Liver (tissue), 9 donors: ENCODE data around the gene EDEM1. TPM values are rescaled to one million over a fixed set of nuclear protein-coding genes. Genes with fewer than 3 reads are reported as not detected.

Experiments used
- DNase-seq: peaks from one replicate; pipeline ENCODE4 v3.0.0-alpha.2; 2017; ENCODE audit warnings: low spot score
- H3K27ac ChIP-seq, 2 donors: one replicate each; pipeline ENCODE4 v1.7.0; 2013; ENCODE audit warnings: inconsistent platforms in 2 of 2, low read length in 2 of 2, control low read depth in 1 of 2, low read depth in 1 of 2, mild to moderate bottlenecking in 1 of 2
- H3K27me3 ChIP-seq, 4 donors: one replicate each; pipeline versions ENCODE4 v1.6.1 to v1.7.0; 2013; ENCODE audit warnings: low read length in 3 of 4, inconsistent platforms in 1 of 4, mild to moderate bottlenecking in 1 of 4, moderate library complexity in 1 of 4; ENCODE audit not compliant: control insufficient read depth in 4 of 4, insufficient read depth in 4 of 4
- H3K36me3 ChIP-seq, 4 donors: one replicate each; pipeline versions ENCODE4 v1.6.1 to v1.7.0; 2013; ENCODE audit warnings: low read length in 3 of 4, mild to moderate bottlenecking in 3 of 4, low read depth in 1 of 4, moderate library complexity in 1 of 4; ENCODE audit not compliant: control insufficient read depth in 4 of 4, insufficient read depth in 3 of 4
- H3K4me1 ChIP-seq, 4 donors: one replicate each; pipeline versions ENCODE4 v1.6.1 to v1.7.0; 2013; ENCODE audit warnings: low read length in 3 of 4, mild to moderate bottlenecking in 3 of 4, moderate library complexity in 1 of 4; ENCODE audit not compliant: control insufficient read depth in 4 of 4, insufficient read depth in 4 of 4
- H3K4me3 ChIP-seq, 3 donors: one replicate each; pipeline versions ENCODE4 v1.6.1 to v1.7.0; 2013; ENCODE audit warnings: low read length in 3 of 3, control low read depth in 1 of 3, low read depth in 1 of 3, mild to moderate bottlenecking in 1 of 3
- H3K9ac ChIP-seq, 2 donors: one replicate each; pipeline ENCODE4 v1.7.0; 2013; ENCODE audit warnings: low read length in 2 of 2, mild to moderate bottlenecking in 2 of 2, moderate library complexity in 2 of 2, control low read depth in 1 of 2, low read depth in 1 of 2
- H3K9me3 ChIP-seq, 4 donors: one replicate each; pipeline versions ENCODE4 v1.6.1 to v1.7.0; 2013; ENCODE audit warnings: low read length in 3 of 4; ENCODE audit not compliant: control insufficient read depth in 4 of 4
- ATF3 ChIP-seq: IDR thresholded peaks from 2 replicates; pipeline ENCODE4 v1.6.1; 2016; ENCODE audit warnings: antibody characterized with exemption
- CTCF ChIP-seq: fragments of 150-350 bp; IDR thresholded peaks from 2 replicates; pipeline ENCODE4 v1.5.1; 2017; ENCODE audit warnings: improper control_type of control experiment, low read depth, low read length; ENCODE audit not compliant: missing input control
- EGR1 ChIP-seq, 2 donors: IDR thresholded peaks; 2 replicates each; pipeline ENCODE4 v1.6.1; 2016 to 2018; ENCODE audit warnings: antibody characterized with exemption in 2 of 2, low read depth in 2 of 2
- FOXA1 ChIP-seq: IDR thresholded peaks from 2 replicates; pipeline ENCODE4 v1.6.1; 2016; ENCODE audit warnings: antibody characterized with exemption
- GABPA ChIP-seq, 2 donors: IDR thresholded peaks in 1 of 2; conservative IDR thresholded peaks in 1 of 2; 2 replicates each; pipeline ENCODE4 v1.6.1; 2016; ENCODE audit warnings: antibody characterized with exemption in 2 of 2, mild to moderate bottlenecking in 1 of 2, moderate library complexity in 1 of 2
- HNF4A ChIP-seq, 2 donors: conservative IDR thresholded peaks; 2 replicates each; pipeline ENCODE4 v1.6.1; 2016; ENCODE audit warnings: antibody characterized with exemption in 2 of 2, mild to moderate bottlenecking in 2 of 2
- HNF4G ChIP-seq: IDR thresholded peaks from 2 replicates; pipeline ENCODE4 v1.6.1; 2016; ENCODE audit warnings: antibody characterized with exemption
- JUND ChIP-seq, 2 donors: IDR thresholded peaks; 2 replicates each; pipeline ENCODE4 v1.6.1; 2016; ENCODE audit warnings: antibody characterized with exemption in 2 of 2
- MAX ChIP-seq: IDR thresholded peaks from 2 replicates; pipeline ENCODE4 v1.6.1; 2016; ENCODE audit warnings: antibody characterized with exemption
- NR2F2 ChIP-seq: IDR thresholded peaks from 2 replicates; pipeline ENCODE4 v1.6.1; 2016; ENCODE audit warnings: antibody characterized with exemption
- RAD21 ChIP-seq, 2 donors: IDR thresholded peaks; 2 replicates each; pipeline ENCODE4 v1.6.1; 2016; ENCODE audit warnings: antibody characterized with exemption in 2 of 2, mild to moderate bottlenecking in 2 of 2
- REST ChIP-seq: IDR thresholded peaks from 2 replicates; pipeline ENCODE4 v1.6.1; 2016; ENCODE audit warnings: antibody characterized with exemption, mild to moderate bottlenecking
- RXRA ChIP-seq, 2 donors: IDR thresholded peaks; 2 replicates each; pipeline ENCODE4 v1.6.1; 2017 to 2018; ENCODE audit warnings: antibody characterized with exemption in 2 of 2, mild to moderate bottlenecking in 1 of 2
- SP1 ChIP-seq: IDR thresholded peaks from 2 replicates; pipeline ENCODE4 v1.6.1; 2018; ENCODE audit warnings: antibody characterized with exemption, mild to moderate bottlenecking
- YY1 ChIP-seq: IDR thresholded peaks from 2 replicates; pipeline ENCODE4 v1.6.1; 2016; ENCODE audit warnings: antibody characterized with exemption, mild to moderate bottlenecking
- WGBS: extraction: QIAGEN DNeasy Blood & Tissue Kit; methylation state at CpG from one replicate; pipeline ENCODE4 v1.1.7; 2013; 5-methylcytosine and 5-hydroxymethylcytosine counted together
- polyA plus RNA-seq, 2 donors: library from polyadenylated mRNA; stranded (reverse) in 1 of 2; unstranded in 1 of 2; fragments of 200-250 nt in 1 of 2; fragments of >200 nt in 1 of 2; fragmentation: Nextera tagmentation in 1 of 2; extraction: Ambion mirVana in 1 of 2; gene quantifications; one replicate each; pipeline versions ENCODE4 v1.2.1 to v1.2.3, GENCODE V29; 2013 to 2015
- total RNA-seq, 2 donors: library from RNA; depleted of rRNA; stranded (reverse); fragments of >200 nt; gene quantifications; one replicate each; pipeline ENCODE4 v1.2.3, GENCODE V29; 2014
- donor health status: healthy.
- donor health status: healthy.
- donor health status: healthy.
- donor health status: healthy.
- donor health status: healthy.

The EDEM1 gene
- total and polyA plus RNA-seq, 4 donors: 20.4 to 97.5 (median 32.9) TPM

- DNase-seq: no peak
- Histone ChIP-seq H3K27ac (no peak overlapping the region), H3K4me3 (no peak overlapping the region), H3K9ac (no peak overlapping the region), H3K4me1 (peaks cover 0 to 6% (median 0%) of the 10 kb centered on the region in 4 donors), H3K36me3 (no peaks in the 10 kb centered on the region), H3K27me3 (no peaks in the 10 kb centered on the region), H3K9me3 (no peaks in the 10 kb centered on the region)
- no peak for TF ChIP-seq SP1
- 93% methylated on average over 4 of the region's 4 CpGs for WGBS
Measured at GRCh38 chr3:5165698-5166097, 21.8 kb upstream of the EDEM1 start.

- Histone ChIP-seq H3K27me3 (no peaks in the 10 kb centered on the region), H3K4me1 (peaks cover 0 to 3% (median 2%) of the 10 kb centered on the region in 4 donors), H3K36me3 (no peaks in the 10 kb centered on the region), H3K4me3 (no peak overlapping the region), H3K9ac (no peak overlapping the region), H3K9me3 (no peaks in the 10 kb centered on the region), H3K27ac (no peak overlapping the region)
- TF ChIP-seq HNF4G: no peak
- TF ChIP-seq NR2F2: no peak
- no peak for TF ChIP-seq MAX
- no peak for TF ChIP-seq REST
- WGBS: 77% methylated on average over 2 of the region's 2 CpGs
- DNase-seq: no peak
Measured at GRCh38 chr3:5166846-5167245, 20.7 kb upstream of the EDEM1 start.

GRCh38 chr3:5168110-5168509 lies 19.4 kb upstream of the EDEM1 start:
- peaks cover 0 to 5% (median 3%) of the 10 kb centered on the region in 4 donors for H3K4me1 ChIP-seq
- H3K27ac ChIP-seq: no peak overlapping the region
- H3K9ac ChIP-seq: no peak overlapping the region
- no peak for TF ChIP-seq RXRA (IDR thresholded peaks at IDR 0.05)
- TF ChIP-seq NR2F2: no peak
- TF ChIP-seq CTCF: no peak
- H3K9me3 ChIP-seq: no peaks in the 10 kb centered on the region
- WGBS: 94% methylated on average over 4 of the region's 4 CpGs
- H3K4me3 ChIP-seq: no peak overlapping the region
- DNase-seq: no peak
- H3K36me3 ChIP-seq: peaks cover 0 to 5% (median 4%) of the 10 kb centered on the region in 4 donors
- no peaks in the 10 kb centered on the region for H3K27me3 ChIP-seq

GRCh38 chr3:5169807-5170206 lies 17.7 kb upstream of the EDEM1 start:
- DNase-seq: no peak
- Histone ChIP-seq H3K27ac (no peak overlapping the region), H3K36me3 (peaks cover 0 to 16% (median 7%) of the 10 kb centered on the region in 4 donors), H3K4me3 (no peak overlapping the region), H3K9ac (no peak overlapping the region), H3K27me3 (no peaks in the 10 kb centered on the region), H3K9me3 (no peaks in the 10 kb centered on the region), H3K4me1 (peaks cover 0 to 5% (median 3%) of the 10 kb centered on the region in 4 donors)
- WGBS: 62% methylated on average over 2 of the region's 2 CpGs
- TF ChIP-seq NR2F2 (no peak), SP1 (no peak), CTCF (no peak), FOXA1 (no peak), YY1 (no peak), ATF3 (no peak), GABPA (IDR thresholded peaks at IDR 0.05 in 1 of 2, conservative IDR thresholded peaks at IDR 0.05 in 1 of 2) (no peak), MAX (no peak), HNF4A (conservative IDR thresholded peaks at IDR 0.05) (no peak), JUND (IDR thresholded peaks at IDR 0.05) (no peak), EGR1 (IDR thresholded peaks at IDR 0.05; ENCODE audit: low read depth in 2 of 2) (no peak), RAD21 (IDR thresholded peaks at IDR 0.05) (no peak)
